Measurements from ENCODE around the gene RTEL1. TPM values are rescaled to one million over a fixed set of nuclear protein-coding genes. Genes with fewer than 3 reads are reported as not detected.

Gene RTEL1
- total RNA-seq, 4 donors from 2014 or later = 10.2 to 34.4 (median 21.6) TPM

GRCh38 chr20:63696628-63697356 lies 38.7 kb downstream of the RTEL1 start, which contains the start of gene TNFRSF6B:
Gene TNFRSF6B, plus strand, starts transcription at chr20:63696652. Its CDS starts 116 bp downstream, at chr20:63696768.
- no peak for TF ChIP-seq CTCF (IDR thresholded peaks at IDR 0.05)
- ATAC-seq (ENCODE audit: low FRiP score) (peak; percentile 1), DNase-seq (ENCODE audit: low spot score) (no peak)

- no peak for TF ChIP-seq CTCF (IDR thresholded peaks at IDR 0.05)
- no peak for DNase-seq (ENCODE audit: low spot score)
- ATAC-seq (ENCODE audit: low FRiP score) = no peak
Measured at GRCh38 chr20:63697357-63697867, 39.3 kb downstream of the RTEL1 start.

- no peak for ATAC-seq (ENCODE audit: low FRiP score)
- no peak for DNase-seq (ENCODE audit: low spot score)
- no peak for TF ChIP-seq CTCF (IDR thresholded peaks at IDR 0.05)
Measured at GRCh38 chr20:63697868-63698545, 39.9 kb downstream of the RTEL1 start.

- ATAC-seq (ENCODE audit: low FRiP score) (peak; percentile 73), DNase-seq (ENCODE audit: low spot score) (no peak)
- TF ChIP-seq CTCF (IDR thresholded peaks at IDR 0.05) = no peak
Measured at GRCh38 chr20:63698739-63699465, 40.8 kb downstream of the RTEL1 start.

- TF ChIP-seq CTCF (IDR thresholded peaks at IDR 0.05) = no peak
- ATAC-seq (ENCODE audit: low FRiP score) (no peak), DNase-seq (ENCODE audit: low spot score) (peak; percentile 22)
Measured at GRCh38 chr20:63699466-63700198, 41.5 kb downstream of the RTEL1 start.

- DNase-seq (ENCODE audit: low spot score) = peak; percentile 20
- no peak for ATAC-seq (ENCODE audit: low FRiP score)
- TF ChIP-seq CTCF (IDR thresholded peaks at IDR 0.05) = no peak
Measured at GRCh38 chr20:63700199-63701050, 42.3 kb downstream of the RTEL1 start.
